HepG2 (cell line): ENCODE measurements around the gene MEA1. TPM values are rescaled to one million over a fixed set of nuclear protein-coding genes. Genes with fewer than 3 reads are reported as not detected.

Source experiments
- ARID4A ChIP-seq: sonication (generic); formaldehyde crosslinking; IDR thresholded peaks from 2 replicates; pipeline ENCODE4 v1.5.0; 2020; ENCODE audit warnings: mild to moderate bottlenecking, missing genetic modification reagents, borderline replicate concordance
- BORCS8-MEF2B ChIP-seq: sonication (generic); formaldehyde crosslinking; IDR thresholded peaks from 2 replicates; pipeline ENCODE4 v1.8.0; 2022; ENCODE audit warnings: mild to moderate bottlenecking, missing genetic modification reagents
- KAT8 ChIP-seq: IDR thresholded peaks from 2 replicates; pipeline ENCODE4 v1.6.1; 2016; ENCODE audit warnings: missing genetic modification reagents, missing compliant biosample characterization
- KLF12 ChIP-seq: sonication (generic); formaldehyde crosslinking; IDR thresholded peaks from 2 replicates; pipeline ENCODE4 v1.4.0; 2020; ENCODE audit warnings: missing genetic modification reagents, borderline replicate concordance
- LBX2 ChIP-seq: sonication (generic); formaldehyde crosslinking; IDR thresholded peaks from 2 replicates; pipeline ENCODE4 v1.5.0; 2020; ENCODE audit warnings: missing genetic modification reagents, mild to moderate bottlenecking, borderline replicate concordance
- NCOA2 ChIP-seq: sonication (generic); formaldehyde crosslinking; IDR thresholded peaks from 2 replicates; pipeline ENCODE4 v1.8.0; 2022; ENCODE audit warnings: inconsistent platforms
- PHF20 ChIP-seq: sonication (generic); formaldehyde crosslinking; IDR thresholded peaks from 2 replicates; pipeline ENCODE4 v1.5.0; 2020; ENCODE audit warnings: mild to moderate bottlenecking, missing genetic modification reagents
- PLRG1 ChIP-seq: fragments of 450-650 bp; conservative IDR thresholded peaks from 2 replicates; pipeline ENCODE4 v1.6.1; 2016
- PRDM4 ChIP-seq: sonication (generic); formaldehyde crosslinking; IDR thresholded peaks from 2 replicates; pipeline ENCODE4 v1.9.0; 2021; ENCODE audit warnings: missing genetic modification reagents, borderline replicate concordance
- SIX4 ChIP-seq: sonication (generic); formaldehyde crosslinking; IDR thresholded peaks from 2 replicates; pipeline ENCODE4 v1.4.0; 2020; ENCODE audit warnings: missing genetic modification reagents
- TARDBP ChIP-seq: sonication (generic); formaldehyde crosslinking; IDR thresholded peaks from 2 replicates; pipeline ENCODE4 v1.8.0; 2022; ENCODE audit warnings: mild to moderate bottlenecking, missing genetic modification reagents
- THAP11 ChIP-seq: IDR thresholded peaks from 2 replicates; pipeline ENCODE4 v1.6.1; 2016; ENCODE audit warnings: missing biosample characterization, missing genetic modification reagents
- ZMAT5 ChIP-seq: sonication (generic); formaldehyde crosslinking; IDR thresholded peaks from 2 replicates; pipeline ENCODE4 v1.5.0; 2020; ENCODE audit warnings: mild to moderate bottlenecking, low read depth, missing genetic modification reagents, borderline replicate concordance
- ZNF121 ChIP-seq: sonication (generic); formaldehyde crosslinking; IDR thresholded peaks from 2 replicates; pipeline ENCODE4 v1.5.0; 2020; ENCODE audit warnings: mild to moderate bottlenecking, missing genetic modification reagents
- ZNF331 ChIP-seq: sonication (generic); formaldehyde crosslinking; IDR thresholded peaks from 2 replicates; pipeline ENCODE4 v1.4.0; 2020; ENCODE audit warnings: missing genetic modification reagents
- ZNF335 ChIP-seq: sonication (generic); formaldehyde crosslinking; IDR thresholded peaks from 2 replicates; pipeline ENCODE4 v1.4.0; 2020; ENCODE audit warnings: missing genetic modification reagents
- ZNF382 ChIP-seq: sonication (generic); formaldehyde crosslinking; IDR thresholded peaks from 2 replicates; pipeline ENCODE4 v1.5.0; 2020; ENCODE audit warnings: missing genetic modification reagents, mild to moderate bottlenecking, borderline replicate concordance
- ZNF451 ChIP-seq: sonication (generic); formaldehyde crosslinking; IDR thresholded peaks from 2 replicates; pipeline ENCODE4 v1.5.0; 2020; ENCODE audit warnings: mild to moderate bottlenecking, missing genetic modification reagents
- ZNF782 ChIP-seq: sonication (generic); formaldehyde crosslinking; IDR thresholded peaks from 2 replicates; pipeline ENCODE4 v1.4.0; 2020; ENCODE audit warnings: missing genetic modification reagents, mild to moderate bottlenecking, borderline replicate concordance
- polyA plus RNA-seq, 8 experiments: library from polyadenylated mRNA; depleted of rRNA in 3 of 8; stranded (reverse) in 7 of 8; unstranded in 1 of 8; fragments of >200 nt; fragmentation: Illumina TruSeq in 4 of 8; extraction: Trizol in 4 of 8; gene quantifications; 2 replicates each; pipeline versions ENCODE4 v1.2.1 to v1.2.3, GENCODE V29; 2011 to 2016; ENCODE audit warnings: low read depth in 4 of 8, missing spikeins in 1 of 8, mixed read lengths in 1 of 8; ENCODE audit not compliant: insufficient read depth in 1 of 8
- total RNA-seq, 5 experiments: library from RNA; depleted of rRNA; stranded (reverse); fragments of >200 nt; fragmentation: Illumina TruSeq; extraction: Trizol; gene quantifications; 2 replicates each; pipeline ENCODE4 v1.2.3, GENCODE V29; 2016; ENCODE audit warnings: low read depth in 1 of 5
- TF ChIP-seq, protein P1 (sequence below): sonication (generic); formaldehyde crosslinking; IDR thresholded peaks from 2 replicates; pipeline ENCODE4 v1.8.0; 2022; ENCODE audit warnings: mild to moderate bottlenecking, missing genetic modification reagents

The MEA1 gene
- total and polyA plus RNA-seq, 2 of the 13 experiments (the other 11 are each of a cell fraction or from before 2014, with no cell fraction given): 75.6 to 86.2 TPM

DNA sequence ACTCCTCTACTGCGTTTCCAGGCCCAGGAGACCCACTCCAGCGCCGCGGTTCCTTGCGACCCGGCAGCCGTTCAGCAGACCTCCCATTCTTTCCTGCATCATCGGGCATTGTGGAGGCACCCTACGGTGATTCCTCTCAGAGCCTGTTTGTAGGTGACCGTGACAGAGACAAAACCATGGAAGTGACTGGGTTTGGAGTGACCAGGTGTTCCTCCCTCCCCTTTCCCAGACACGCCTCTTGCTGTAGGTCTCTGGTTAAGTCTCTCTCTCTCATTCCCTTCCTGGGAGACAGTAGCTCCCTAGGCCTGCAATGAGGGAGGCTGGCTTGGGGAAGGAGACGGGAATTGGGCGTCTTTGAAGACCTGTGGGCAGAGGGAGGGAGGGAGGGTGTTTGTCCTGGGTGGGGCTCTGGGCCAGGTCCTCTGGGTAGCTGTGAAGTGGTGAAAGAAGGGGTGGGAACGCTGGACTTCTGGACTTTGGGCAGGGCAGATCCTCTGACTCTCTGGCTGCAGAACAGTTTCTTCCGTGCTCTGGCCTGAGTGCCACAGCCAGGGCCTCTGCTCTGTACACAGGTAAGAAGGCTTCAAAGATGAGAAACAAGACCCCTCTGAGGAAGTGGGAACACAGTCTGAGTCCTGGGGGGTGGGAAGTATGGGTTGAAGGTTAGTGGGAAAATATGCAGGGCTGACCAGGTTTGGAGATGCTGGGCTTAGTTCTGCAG, 46.4 kb upstream of the MEA1 start (continued):
- TF ChIP-seq ARID4A (peak; percentile 56), PLRG1 (no peak), ZMAT5 (no peak), ZNF782 (CRISPR knock-in tag) (no peak; the same call in 1 of the 2 replicates), BORCS8-MEF2B (CRISPR knock-in tag) (peak; percentile 79; the same call in 1 of the 2 replicates), THAP11 (peak; percentile 19; the same call in 1 of the 2 replicates), ZNF382 (no peak), PRDM4 (CRISPR knock-in tag) (no peak), KAT8 (CRISPR knock-in tag) (peak; percentile 68), NCOA2 (peak; percentile 63), TARDBP (peak; percentile 93), ZNF331 (CRISPR knock-in tag) (peak; percentile 80), KLF12 (CRISPR knock-in tag) (peak; percentile 82), PHF20 (CRISPR knock-in tag) (peak; percentile 50), SIX4 (CRISPR knock-in tag) (peak; percentile 71), ZNF335 (CRISPR knock-in tag) (no peak), ZNF121 (CRISPR knock-in tag) (no peak), LBX2 (CRISPR knock-in tag) (0 out of 2 replicates have a peak, but pooled peaks have one; percentile 19), ZNF451 (CRISPR knock-in tag) (peak; percentile 15; the same call in 1 of the 2 replicates)
- TF ChIP-seq, protein P1, sequence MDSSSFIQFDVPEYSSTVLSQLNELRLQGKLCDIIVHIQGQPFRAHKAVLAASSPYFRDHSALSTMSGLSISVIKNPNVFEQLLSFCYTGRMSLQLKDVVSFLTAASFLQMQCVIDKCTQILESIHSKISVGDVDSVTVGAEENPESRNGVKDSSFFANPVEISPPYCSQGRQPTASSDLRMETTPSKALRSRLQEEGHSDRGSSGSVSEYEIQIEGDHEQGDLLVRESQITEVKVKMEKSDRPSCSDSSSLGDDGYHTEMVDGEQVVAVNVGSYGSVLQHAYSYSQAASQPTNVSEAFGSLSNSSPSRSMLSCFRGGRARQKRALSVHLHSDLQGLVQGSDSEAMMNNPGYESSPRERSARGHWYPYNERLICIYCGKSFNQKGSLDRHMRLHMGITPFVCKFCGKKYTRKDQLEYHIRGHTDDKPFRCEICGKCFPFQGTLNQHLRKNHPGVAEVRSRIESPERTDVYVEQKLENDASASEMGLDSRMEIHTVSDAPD (CRISPR knock-in tag): peak; percentile 79; the same call in 1 of the 2 replicates
